Activated gamma-delta T cell treated with Interleukin-2 at 50 U/mL for 16 hours (primary cell): ENCODE data around the gene PDZD2.
"Not testable (repeated sequence)": the region's sequence is repeated elsewhere in the genome, so short reads cannot be mapped to it uniquely, and the experiment has no call there.

Experiments used
- DNase-seq: peaks from one replicate; pipeline ENCODE4 v3.0.0-alpha.2; 2020

The PDZD2 gene

DNA sequence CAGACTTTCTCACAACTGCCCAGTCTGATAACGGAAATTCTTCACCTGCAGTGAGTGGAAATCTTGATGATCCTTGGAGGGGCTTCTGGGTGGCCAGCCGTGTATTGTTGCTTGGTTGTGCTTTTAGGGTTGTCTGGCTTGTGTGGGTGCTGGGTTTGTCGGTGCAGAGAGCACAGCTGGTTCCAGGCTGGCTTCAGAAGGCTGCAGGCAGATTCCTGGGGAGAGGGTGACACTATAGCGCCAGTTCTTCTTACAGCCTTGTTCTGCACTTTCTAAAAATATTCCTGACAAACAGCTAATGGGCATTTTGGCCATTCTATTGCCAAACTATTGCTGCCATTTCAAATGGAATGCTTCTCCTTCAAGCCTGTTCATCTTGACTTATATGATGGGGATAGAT, 99.3 kb downstream of the PDZD2 start:
- no peak for DNase-seq

DNA sequence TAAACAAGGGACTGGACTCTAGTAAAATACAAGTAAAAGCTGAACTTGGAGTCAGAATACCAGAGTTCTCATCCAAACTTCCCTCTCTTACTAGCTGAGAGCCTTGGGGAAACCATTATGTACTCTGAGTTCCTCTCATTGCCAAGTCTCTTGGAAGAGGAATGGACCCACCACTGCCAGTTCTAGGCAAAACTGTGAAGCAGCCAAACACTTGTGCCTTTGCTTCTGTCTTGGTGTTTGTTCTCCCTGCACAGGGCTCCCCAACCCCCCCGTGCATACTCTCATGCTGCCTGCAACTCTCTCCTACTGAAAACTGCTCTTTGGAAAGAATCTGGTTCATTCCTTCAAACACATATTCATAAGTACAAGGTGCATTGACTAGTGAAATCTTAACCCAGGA, 102.6 kb downstream of the PDZD2 start:
- DNase-seq = no peak

DNA sequence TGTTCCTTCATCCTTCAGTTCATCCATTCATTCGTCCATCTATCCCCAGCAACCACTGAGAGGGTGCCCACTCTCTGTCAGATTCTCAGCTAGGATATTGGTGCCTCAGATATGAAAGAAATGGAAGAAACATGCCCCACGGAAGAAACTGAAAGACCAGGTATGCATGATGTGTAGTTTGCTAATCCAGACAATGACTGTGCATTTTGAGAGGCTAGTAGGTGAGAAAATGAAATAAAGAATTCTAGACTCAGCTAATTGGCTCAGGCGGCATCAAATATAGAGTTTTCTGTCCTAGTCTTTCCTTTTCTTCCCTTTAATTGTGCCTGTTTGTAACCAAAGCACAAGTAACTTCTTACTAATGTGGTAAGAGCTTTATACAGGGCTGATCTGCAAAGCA, 104.7 kb downstream of the PDZD2 start:
- no peak for DNase-seq

DNA sequence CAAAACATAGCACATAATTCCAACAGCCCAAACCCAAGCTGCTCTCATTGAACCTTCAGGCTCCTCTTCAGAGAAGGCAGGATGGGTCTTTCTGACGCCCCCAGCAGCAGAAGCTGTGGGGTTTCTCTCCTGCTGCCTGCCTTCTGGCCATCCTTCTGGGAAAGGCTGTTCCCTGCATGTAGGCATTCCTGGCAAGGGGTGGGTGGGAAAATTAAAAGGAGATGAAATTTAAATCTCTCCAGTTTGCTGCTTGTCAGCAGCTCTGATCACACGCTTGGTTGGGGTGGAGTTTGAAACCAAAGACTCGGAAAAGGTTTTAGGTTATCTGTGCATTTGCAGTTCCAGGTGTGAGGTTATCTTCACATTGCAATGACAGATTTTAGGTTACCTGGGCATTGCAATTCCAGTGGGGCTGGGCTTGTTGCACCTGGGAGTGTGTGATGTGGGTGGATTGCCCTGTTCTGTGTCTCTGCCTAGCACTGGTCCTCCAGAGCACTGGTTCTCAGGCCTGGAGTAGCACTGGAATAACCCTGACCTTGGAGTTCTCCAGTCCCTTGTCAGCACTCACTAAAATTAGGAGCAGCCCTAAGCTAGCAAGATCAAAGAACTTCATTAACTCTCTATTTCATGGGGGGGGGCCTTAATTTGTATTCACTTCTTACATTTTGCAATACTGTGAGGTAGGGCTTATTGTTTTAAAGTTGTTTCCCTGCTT, 109.7 kb downstream of the PDZD2 start:
- no peak for DNase-seq

DNA sequence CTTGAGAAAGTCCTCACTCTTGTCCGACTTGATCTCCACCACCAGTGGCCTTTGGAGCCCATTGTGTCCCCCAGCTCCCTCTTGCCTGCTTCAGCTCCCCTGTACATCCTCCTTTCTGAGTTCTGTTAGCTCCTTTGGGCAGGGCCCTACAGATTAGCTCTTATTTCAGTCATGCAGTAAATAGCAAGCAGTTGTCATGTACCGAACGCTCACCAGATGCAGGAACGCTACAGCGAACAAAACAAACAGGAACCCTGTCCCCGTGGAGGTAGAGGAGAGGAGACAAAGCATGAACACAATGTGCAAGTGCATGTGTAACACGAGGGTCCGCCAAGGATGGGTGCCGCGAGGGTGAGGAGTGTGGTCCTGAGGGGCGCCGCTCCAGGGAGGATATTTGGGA, 111.3 kb downstream of the PDZD2 start:
- DNase-seq = no peak

DNA sequence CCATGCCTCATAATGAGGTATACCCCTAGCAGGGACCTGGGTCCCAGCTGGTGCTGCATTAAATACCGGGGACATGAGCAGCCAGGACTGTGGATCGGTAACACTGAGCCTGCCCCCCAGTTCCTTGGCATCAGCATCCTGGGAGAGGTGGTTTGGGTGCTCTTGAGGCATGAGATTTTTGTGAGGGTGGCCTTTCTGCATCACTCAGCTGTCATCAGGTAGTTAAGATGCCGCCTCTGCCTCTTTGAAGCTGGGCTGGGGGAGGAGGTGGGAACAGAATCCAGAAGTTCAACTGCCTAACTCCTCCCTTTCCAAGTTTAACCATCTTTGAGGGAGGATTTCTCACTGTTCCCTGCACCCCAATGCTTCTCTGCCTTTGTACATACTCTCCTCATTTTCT, 112.7 kb downstream of the PDZD2 start:
- no peak for DNase-seq

DNA sequence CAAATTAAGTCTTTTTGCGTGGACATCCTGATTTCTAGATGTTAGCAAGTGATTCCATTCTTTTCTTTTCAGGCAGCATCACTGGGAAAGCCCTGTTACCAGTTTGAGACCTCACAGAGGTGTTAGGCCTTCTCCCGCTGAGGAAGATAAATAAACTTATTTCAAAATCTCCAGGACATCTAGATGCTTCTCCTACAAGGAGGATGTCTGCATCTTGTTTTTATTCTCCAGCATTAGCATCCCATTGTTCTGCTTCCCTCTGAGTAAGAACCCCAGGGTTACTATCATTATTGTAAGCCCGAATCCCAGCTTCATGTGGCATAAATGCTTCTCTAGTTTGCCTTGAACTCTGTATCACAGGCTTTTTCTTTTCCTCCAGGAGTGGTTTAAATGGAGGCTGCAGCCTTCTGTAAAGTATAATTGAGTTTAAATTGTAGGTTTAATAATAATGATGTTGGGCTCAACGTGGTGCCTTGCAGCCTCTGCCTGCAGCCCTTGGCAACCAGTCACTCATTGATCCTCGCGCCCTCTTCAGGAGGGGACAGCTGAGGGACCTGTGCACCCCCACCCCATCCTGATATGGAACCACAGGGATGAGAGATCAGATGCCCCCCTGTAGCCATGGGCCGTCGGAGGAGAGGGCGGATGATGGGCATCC, 114.9 kb downstream of the PDZD2 start:
- no peak for DNase-seq

DNA sequence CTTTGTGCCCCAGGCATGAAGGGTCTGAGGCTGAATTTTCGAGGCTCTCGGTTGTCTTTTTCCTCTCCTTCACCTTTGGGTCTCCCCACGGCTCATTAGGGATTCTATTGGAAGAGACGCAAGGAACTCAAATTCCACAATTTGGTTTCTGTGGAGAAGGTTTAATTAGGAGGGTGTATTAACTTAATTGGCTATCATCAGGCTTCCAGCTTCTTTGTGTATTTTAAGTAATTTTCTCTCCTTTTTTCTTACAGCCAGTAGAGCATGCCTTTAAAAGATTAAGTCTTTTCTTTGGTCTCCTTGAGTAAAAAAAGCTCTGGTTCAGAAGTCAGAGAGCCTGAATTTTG, 115.4 kb downstream of the PDZD2 start:
- no peak for DNase-seq

DNA sequence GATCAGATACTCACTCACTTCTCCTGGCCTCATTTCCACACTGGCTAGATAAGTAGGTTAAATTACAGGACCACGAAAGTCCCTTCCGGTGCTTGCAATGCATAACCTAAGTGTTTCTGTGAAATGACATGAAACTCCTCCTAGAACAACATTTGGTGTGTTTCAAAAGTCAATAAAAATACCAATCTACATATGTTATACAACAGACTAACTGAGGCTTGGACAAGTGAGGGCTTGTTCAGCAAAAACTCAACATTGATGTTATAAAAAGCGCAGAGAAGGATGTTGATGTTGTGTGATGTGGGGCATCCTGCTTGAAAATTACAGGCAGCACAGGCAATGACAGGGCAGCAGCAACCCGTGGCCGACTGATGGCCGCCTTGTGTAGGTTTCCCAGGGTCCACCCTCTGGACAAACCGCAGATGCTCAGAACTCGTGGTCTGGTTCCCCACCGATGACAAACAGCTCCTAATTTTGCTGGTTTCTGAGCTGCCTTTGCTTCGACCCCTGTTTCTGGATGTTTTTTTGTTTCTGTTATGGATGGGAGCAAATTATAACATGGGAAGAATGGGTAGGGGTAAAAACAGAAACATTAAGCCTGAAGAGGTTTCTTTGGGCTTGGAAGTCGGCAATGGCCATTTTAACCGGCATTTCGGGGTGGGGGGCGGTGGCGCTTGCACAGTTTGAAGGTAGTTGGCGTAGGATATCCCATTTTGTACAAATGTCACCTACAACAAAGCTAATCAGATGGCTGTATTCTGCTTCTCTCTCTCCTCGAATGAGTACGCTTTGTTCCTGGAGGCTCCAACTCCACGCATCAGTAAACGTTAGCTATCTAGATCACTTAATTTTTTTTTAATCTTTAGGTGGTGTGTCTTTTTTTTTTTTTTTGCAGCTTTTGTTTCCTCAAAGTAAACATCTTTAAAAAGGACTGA, 116.1 kb downstream of the PDZD2 start:
- DNase-seq = no peak

DNA sequence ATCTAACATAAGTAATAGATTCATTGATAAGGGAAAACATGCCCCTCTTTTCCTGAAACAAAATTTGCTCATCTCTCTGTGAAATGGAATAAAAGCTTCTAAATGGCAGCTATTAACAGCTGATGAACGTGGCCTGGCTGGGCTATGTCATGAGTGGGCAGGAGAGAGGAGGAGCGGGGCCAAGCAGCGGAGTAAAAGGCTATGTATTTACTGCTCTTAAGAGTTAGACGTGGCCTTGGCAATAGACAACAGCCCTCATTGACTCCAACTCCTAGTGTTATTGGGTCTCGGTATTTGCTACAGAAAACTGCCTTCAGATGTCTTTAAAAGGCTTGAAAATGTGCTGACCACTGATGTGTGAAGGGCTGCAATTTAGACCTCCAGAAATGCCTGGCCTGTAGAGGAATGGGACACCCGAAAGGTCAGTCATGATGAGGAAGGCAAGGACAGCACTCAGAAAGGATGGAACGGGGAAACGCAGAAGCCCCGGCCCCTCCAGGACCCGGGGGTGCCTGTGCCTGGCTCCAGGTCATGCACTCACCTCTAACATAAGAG, 116.8 kb downstream of the PDZD2 start:
- no peak for DNase-seq

DNA sequence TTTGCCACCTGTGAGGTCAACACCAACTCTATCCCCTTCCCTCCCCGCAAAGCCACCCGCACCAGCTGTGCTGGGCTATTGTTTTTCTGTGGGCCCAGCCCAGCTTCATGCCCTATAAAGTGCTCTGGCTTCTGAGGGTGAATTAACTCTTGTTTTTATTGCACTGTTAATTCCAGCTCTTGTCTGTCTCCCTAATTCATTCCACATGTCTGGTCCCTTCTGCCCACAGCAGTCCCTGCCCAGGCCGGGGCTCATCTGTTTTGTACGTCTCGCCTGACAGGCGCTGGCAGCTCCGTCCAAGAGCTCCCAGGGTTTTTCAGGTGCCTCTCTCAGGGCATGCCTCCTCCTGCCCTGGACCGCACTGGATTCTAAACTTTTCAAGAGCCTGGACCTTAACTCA, 118.9 kb downstream of the PDZD2 start:
- DNase-seq = no peak

DNA sequence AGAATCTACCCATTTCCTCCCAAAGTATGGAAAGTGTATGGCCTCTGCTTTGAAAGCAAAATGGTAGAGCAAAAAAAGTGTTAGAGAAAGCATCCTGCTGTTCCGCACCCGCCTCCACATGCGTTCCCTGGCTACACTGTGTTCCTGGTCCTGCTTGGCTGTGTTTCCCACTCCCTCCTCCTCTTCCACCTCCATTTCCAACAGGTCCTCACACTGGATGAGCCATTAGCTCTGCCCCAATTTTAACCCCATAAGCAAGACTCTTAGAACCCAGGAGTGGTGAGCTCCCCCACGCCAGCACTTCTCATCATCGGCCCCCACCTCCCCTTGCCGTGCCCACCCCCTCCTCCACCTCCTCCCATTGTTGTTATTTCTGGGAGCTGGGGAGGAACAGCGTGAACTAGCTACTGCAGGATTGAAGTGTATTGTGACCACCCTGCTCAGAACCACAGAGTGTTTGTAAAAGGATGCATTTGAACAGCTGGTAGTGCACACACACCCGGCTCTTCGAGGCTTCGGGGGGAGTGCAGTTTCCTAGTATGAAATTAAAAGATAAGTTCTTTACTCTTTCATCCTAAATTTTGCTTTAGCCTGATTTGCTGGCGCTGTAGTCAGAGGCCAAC, 120.0 kb downstream of the PDZD2 start:
- DNase-seq = no peak

DNA sequence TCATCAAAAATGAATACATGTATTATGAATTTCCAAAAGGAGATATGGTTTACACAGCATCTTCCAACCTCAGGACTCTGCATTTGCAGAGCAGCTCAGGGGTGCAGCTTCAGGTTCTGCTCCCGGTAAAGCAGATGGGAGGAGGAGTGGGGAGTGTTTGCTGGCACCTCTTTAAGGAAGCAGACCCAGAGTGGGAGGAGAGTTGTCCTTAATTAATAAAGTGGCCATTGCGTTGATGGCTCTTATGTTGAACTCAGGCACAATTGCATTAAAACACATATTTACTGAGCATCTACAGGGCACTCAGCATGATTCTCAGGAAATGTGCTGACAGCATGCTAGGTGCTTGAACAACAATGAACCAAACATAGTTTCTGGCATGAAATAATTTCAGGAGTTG, 121.0 kb downstream of the PDZD2 start:
- DNase-seq = no peak

DNA sequence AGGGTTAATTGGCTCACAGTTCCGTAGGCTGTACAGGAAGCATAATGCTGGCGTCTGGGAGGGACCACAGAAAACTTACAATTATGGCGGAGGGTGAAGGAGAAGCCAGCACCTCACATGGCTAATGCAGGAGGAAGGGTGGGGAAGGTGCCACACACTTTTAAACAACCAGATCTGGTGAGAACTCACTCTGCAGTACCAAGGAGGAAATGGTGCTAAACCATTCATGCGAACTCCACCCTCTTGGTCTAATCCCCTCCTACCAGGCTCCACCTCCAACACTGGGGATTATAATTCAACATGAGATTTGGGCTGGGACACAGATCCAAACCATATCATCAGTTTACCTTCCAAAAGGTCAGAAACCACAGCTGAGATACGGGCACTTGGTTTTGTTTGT, 122.9 kb downstream of the PDZD2 start:
- DNase-seq = no peak

DNA sequence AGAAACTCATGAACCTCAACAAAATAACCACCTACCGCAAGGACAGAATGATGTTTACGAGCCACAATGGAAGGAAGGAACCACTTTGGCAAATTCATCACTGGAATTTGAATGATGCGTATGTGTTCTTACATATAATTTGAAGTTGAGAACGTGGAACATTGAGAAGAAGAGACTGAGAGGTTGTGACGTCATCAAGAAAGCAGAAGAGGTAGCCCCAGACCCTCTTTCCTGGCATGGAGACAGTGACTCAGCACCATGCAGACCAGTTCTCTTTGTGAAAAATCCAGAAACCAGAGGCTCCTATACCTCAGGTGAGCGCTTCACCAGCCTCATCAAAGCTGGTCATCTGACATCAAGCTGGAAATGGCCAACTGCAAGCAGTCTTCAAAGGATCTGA, 124.5 kb downstream of the PDZD2 start:
- no peak for DNase-seq

DNA sequence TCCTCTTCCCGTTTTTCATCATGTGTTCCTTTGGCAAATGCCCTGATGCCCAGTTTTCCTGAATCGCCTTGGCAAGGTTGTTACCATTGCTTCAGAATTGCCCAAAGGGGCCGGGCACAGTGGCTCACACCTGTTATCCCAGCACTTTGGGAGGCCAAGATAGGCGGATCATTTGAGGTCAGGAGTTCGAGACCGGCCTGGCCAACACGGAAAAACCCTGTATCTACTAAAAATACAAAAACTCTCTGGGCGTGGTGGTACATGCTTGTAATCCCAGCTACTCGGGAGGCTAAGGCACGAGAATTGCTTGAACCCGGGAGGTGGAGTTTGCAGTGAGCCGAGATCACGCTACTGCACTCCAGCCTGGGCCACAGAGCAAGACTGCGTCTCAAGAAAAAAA, 125.8 kb downstream of the PDZD2 start:
- DNase-seq = not testable (repeated sequence)

DNA sequence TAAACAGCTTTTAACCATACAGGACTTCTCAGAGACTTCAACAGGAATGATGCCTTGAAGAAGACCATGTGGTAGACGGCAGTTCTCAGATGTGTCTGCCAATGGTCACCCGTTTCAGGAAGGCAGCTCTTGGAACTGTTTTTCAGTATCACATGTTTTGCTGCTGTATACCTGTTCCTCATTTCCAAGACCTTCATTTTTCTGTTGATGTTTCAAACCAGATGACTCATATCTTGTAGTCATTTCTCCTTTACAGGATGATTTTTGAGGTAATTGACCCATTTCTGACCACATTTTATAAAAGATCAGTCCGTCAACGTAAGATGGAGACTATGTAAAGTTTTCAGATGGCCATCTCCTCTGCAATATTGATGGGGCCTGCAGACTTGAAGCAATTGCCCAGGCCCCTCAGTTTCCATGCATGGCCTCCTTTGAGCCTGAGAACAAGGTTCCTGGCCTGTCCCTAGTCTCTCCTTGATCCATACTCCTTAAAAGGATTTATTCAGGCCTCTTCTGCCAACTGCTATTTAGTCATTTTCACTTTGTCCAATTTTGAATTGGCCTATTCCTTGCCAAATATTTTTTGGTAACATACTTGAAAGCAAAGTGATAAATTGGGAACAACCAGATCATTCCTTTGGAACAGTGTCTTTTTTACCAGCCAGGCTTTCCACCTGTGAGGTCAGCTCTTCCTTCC, 128.6 kb downstream of the PDZD2 start:
- DNase-seq = no peak

DNA sequence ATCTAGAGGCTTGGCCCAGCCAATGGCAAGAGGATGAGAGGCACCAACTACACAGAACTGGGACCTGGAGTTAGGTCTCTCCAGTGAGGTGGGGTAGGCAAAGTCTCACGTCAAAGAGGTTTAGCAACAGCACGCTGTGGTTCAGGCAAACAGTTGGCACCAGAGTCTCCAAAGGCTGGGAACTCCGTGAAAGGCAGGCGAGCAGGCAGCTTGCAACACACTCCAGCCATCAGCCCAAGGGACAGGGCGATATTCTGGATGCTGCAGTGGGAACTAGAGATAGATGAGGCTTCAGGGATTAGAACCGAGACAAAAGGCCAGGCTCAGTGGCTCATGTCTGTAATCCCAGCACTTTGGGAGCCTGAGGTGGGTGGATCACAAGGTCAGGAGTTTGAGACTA, 129.1 kb downstream of the PDZD2 start:
- DNase-seq = no peak

DNA sequence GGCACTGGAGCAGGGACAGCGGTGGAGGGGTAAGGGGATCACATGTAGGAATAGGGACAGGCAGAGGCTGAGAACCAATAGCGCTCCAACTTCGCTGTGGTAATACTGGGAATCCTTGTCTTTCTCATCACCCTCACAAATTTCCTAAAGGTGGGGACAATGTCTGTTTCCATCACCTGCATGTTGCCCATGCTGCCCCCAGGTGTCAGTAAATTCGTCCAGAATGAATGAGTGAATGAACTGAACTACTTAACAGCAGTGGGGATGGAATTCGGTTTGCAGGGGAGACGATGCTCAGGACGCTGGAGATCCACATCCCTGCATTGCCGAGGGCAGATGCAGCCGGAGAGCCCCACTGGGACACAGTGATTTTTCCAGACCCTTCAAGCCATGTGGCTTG, 129.9 kb downstream of the PDZD2 start:
- DNase-seq = no peak

DNA sequence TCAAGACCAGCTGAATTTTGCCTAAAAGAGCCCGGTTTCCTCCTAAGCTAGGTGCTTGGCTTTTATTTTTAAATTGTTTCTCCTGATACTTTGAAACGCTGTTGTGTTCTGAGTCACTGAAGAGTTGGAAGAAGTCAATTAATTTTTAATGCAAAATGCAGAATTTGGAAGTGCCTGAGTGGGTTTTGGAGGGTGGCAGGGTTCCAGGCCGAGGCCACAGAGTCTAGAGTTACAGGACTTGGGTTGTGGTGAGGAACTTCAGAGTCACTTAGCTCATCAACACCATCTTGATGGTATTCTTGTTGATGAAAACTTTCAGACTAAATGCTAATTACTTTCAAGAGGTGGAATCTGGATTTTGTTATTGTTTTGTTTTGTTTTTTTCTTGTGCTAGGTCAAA, 130.6 kb downstream of the PDZD2 start:
- no peak for DNase-seq

DNA sequence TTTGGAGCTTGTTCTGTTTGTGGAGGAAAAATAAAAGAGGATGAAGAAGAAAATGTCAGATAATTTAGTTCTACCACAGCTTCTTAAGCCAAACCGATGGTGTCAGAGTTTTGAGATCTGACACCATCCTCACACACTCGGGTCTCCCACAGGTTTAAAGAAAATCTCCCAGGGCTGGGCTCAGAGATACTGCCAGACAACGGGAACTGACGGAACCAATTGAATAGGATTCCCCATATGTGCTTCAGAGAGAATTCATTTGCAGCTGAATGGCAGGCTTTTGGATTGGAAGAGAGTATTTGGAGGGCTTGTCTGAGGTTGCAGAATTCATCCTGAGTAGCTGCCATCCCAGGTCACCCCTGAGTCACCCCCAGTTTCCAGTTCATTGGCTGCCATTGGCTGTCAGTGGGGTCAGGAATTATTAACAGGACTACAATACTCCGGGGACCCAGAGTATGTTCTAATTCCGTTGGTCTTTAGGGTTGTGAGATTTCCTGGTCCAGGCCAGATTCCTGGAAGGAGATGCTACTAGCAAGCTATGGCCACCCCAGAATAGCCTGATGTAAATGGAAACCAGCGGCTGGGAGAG, 131.3 kb downstream of the PDZD2 start:
- DNase-seq = no peak

DNA sequence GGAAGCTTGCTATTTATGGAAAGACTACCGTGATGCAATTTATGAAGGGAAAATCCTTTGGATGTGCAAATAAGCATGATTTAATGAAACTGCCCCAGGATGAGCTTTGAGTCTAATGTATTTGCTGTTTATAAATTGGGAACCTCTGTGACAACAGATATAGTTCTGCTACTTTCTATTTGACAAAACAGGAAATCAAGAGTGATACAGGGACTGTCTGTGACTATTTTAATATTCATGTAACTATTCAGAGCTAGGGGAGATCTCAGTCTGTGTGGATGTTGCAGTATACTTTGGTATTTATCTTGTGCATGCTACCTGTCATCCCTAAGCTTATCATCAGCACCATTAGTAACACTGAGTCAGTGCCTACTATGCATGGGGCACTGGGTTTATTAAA, 132.1 kb downstream of the PDZD2 start:
- DNase-seq = no peak
